ENCODE results near the gene UMODL1.

DNA sequence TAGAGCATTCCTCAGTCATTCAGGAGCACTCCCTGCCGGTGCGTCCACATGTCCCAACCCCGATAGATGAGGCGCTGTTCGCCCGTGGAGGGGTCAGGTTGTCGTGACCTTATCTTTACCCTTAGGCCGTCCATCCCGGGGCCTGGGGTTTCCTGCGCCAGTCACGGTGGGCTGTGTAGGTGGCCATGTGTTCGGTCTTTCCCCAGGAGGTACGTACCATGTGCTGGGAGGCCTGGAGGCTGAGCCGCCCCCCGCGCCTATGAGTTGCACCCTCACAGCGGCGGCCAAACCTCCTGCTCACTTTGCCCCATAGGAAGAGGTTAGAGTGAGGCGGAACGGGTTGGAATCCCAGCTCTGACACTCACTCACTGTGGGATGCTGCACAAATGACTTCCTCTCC, 35.3 kb downstream of the UMODL1 start:
- TF ChIP-seq, protein P1, sequence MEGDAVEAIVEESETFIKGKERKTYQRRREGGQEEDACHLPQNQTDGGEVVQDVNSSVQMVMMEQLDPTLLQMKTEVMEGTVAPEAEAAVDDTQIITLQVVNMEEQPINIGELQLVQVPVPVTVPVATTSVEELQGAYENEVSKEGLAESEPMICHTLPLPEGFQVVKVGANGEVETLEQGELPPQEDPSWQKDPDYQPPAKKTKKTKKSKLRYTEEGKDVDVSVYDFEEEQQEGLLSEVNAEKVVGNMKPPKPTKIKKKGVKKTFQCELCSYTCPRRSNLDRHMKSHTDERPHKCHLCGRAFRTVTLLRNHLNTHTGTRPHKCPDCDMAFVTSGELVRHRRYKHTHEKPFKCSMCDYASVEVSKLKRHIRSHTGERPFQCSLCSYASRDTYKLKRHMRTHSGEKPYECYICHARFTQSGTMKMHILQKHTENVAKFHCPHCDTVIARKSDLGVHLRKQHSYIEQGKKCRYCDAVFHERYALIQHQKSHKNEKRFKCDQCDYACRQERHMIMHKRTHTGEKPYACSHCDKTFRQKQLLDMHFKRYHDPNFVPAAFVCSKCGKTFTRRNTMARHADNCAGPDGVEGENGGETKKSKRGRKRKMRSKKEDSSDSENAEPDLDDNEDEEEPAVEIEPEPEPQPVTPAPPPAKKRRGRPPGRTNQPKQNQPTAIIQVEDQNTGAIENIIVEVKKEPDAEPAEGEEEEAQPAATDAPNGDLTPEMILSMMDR (IDR thresholded peaks at IDR 0.05; ENCODE audit: extremely low read depth in 1 of 2, insufficient read depth in 1 of 2, low read depth in 1 of 2, low read length in 2 of 2): no peak
- TF ChIP-seq POLR2A (IDR thresholded peaks at IDR 0.05; ENCODE audit: low read depth, low read length) (no peak), POLR2AphosphoS5 (IDR thresholded peaks at IDR 0.05; ENCODE audit: insufficient read depth, low read depth, low read length) (no peak), MYC (IDR thresholded peaks at IDR 0.05; ENCODE audit: low read depth, low read length) (no peak)
- TF ChIP-seq, protein P2, sequence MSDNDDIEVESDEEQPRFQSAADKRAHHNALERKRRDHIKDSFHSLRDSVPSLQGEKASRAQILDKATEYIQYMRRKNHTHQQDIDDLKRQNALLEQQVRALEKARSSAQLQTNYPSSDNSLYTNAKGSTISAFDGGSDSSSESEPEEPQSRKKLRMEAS (IDR thresholded peaks at IDR 0.05; ENCODE audit: insufficient read depth, insufficient read length): no peak

All from endothelial cell of umbilical vein (primary cell).